ENCODE data around the gene FGF12.

GRCh38 chr3:192751148-192751547 is 23.8 kb upstream of the FGF12 start:
- no peak for TF ChIP-seq EZH2phosphoT487 (IDR thresholded peaks at IDR 0.05)
- TF ChIP-seq CTCF (IDR thresholded peaks at IDR 0.05), result no peak
- TF ChIP-seq EZH2 (IDR thresholded peaks at IDR 0.05), result no peak
